Activated CD8-positive, alpha-beta memory T cell treated with anti-CD3 and anti-CD28 coated beads for 36 hours (primary cell): ENCODE data around the gene RAB6B. TPM values are rescaled to one million over a fixed set of nuclear protein-coding genes. Genes with fewer than 3 reads are reported as not detected.

Experiments used
- CTCF ChIA-PET: fragments of 350-600 bp; sonication (Branson Sonifier 250); formaldehyde crosslinking; loops from one replicate; lab custom pipeline; 2021; ENCODE audit warnings: antibody characterized with exemption; lab: Charles Lee
- POLR2A ChIA-PET: fragments of 350-600 bp; sonication (Branson Sonifier 250); formaldehyde crosslinking; loops from one replicate; lab custom pipeline; 2021; ENCODE audit warnings: antibody characterized with exemption; lab: Charles Lee
- total RNA-seq, 2 experiments: library from RNA; stranded (reverse); gene quantifications; one replicate each; pipeline ENCODE4 v1.2.3, GENCODE V29; 2021

RAB6B gene
- total RNA-seq, 2 experiments from 2014 or later = 0.42 to 0.57 TPM

DNA sequence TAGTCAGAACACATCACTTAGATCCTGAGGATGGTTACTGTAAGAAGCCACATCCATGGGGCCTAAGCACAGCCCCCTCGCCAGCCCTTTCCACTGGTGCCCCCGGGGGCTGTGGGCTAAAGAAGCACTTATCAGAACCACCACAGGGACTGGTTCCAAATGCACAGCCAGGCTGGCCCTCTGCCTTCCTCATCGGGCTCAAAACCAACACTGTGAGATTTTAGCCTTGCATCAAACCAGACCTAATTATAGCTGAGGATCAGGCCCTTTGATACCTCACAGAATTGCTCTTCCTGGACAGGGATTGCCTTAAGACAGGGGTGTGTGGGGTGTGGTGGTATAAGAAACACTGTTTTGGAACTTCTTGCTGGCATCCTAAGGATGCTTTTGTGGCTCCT lies 66.4 kb downstream of the RAB6B start:
- POLR2A ChIA-PET = no interaction called here
- CTCF ChIA-PET = no interaction called here

DNA sequence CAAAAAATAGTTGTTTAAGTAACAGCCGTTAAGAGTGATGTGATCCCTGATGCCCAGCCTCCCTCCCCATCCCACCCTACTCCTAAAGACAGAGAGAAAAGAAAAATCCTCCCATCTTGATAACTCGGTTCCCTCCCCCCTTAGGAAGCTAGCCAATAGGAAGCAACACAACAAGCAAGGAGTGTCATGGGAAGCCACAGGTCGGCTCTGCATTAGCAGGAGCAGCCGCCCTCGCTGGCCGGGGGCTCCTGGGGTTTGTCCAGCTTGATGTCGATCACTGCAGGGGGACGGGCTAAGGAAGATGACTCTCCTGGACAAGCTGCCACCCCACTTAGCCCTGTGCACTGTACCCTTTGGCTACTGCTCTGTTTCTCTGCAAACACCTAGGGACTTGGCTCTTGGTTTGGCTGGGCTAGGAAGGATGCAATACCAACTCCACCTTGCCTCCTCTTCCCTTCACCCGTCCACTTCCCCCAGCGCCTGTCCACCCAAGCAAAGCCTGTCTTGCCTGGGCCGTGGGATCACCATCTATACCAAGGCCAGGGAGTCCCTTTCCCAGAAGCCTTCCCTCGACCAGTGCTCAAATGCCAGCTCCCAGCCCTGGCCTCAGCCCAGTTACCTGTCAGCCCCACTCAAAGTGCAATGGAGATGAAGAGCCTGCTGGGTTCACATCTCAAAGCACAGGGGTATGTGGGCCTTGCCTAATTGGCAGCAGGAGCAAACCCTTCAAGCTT lies 66.9 kb downstream of the RAB6B start:
- ChIA-PET POLR2A (no interaction called here), CTCF (no interaction called here)

DNA sequence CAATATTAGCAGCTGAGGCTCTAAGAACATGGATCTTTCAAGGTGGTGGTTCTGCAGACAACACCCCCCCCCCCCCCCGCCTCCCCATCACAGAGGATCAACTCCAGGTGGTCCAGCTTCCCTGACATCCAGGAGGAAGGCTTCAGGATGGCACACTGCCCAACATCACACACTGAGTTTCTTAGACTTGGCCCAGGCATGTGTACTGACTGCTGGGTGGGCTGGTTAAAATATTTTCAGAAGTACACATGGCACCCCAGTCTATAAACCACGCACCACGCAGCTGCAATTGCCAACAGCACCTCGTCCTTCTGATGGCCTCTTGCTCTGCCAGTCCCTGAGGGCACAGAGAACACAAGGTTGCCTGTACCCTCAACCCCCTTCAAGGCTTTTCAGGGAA lies 68.0 kb downstream of the RAB6B start:
- CTCF ChIA-PET = no interaction called here
- POLR2A ChIA-PET = no interaction called here

DNA sequence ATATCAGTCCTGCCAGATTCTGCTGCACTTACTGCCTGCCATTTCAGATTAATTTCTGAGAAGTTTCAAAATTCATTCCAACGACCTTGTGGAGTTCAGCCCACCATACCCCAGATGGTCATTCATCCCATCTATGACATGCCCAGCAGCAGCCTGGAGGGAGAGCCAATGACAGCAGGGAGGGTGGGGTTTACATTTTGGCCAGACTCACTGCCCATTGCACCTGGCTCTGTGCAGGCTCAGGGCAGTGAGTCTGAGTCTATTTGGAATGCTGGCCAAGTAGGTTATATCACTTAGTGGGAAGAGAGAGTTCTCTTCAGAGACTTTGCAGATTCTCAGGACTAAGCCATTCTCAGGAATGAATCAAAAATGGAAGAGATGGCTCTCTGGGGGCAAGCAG lies 68.5 kb downstream of the RAB6B start:
- CTCF ChIA-PET = no interaction called here
- POLR2A ChIA-PET = no interaction called here

DNA sequence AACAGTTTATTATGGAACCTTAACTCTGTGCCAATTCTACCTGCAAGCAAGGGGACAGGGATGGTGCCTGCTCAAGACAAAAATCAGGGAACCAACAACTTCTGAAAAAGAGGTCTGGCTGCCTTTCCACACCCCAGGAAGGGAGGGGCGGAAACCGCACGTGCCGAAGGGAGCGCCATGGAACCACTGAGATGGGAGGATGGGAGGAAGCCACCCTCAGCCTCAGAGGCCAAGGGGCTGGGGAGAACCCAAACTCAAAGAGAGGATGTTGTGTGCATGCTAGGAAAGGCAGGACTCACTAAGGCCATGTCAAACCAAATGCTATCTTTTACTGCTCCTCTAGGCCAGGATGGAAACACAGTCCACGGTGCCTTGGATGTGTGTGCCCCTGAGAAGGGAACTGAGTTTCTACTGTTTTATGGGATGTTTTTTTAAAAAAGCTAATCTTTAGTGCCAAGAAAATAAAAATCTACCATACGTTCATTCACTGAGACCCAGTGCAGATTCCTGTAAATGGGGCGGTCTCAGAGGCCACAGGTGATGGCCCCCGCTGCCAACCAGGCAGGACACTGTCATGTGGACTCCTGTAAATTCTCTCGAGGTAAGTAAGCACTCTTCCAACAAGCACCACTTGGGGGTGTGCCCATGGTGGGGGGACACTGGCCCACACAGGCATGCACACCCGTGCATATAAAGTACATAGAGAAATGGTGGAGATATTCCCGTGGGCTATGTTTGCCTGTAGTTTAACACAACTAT lies 69.5 kb downstream of the RAB6B start:
- CTCF ChIA-PET = no interaction called here
- POLR2A ChIA-PET = no interaction called here

DNA sequence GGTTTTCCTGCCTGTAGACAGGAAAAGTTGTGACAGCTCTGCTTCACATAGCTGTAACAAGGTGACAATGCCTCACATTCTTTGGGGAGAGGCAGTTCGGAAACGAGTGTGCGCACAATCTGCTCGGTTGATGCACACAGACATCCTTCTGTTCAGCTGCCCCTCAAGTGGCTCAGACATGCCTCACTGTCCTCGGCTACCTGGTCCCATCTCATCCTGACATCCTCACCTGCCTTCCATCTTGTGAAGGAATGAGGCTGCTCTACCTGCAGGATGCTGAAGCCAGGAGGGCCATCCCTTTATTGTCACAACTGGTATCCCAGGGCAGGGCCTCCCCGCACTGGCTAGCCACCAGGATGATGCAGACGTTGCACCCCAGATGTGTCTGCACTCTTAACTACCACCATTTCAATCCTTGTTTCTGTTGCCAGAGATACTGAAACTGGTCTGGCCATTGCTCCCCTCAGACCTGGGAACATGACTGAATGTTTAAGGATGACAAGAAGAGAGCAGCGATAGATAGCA lies 70.7 kb downstream of the RAB6B start:
- CTCF ChIA-PET = no interaction called here
- POLR2A ChIA-PET = no interaction called here

DNA sequence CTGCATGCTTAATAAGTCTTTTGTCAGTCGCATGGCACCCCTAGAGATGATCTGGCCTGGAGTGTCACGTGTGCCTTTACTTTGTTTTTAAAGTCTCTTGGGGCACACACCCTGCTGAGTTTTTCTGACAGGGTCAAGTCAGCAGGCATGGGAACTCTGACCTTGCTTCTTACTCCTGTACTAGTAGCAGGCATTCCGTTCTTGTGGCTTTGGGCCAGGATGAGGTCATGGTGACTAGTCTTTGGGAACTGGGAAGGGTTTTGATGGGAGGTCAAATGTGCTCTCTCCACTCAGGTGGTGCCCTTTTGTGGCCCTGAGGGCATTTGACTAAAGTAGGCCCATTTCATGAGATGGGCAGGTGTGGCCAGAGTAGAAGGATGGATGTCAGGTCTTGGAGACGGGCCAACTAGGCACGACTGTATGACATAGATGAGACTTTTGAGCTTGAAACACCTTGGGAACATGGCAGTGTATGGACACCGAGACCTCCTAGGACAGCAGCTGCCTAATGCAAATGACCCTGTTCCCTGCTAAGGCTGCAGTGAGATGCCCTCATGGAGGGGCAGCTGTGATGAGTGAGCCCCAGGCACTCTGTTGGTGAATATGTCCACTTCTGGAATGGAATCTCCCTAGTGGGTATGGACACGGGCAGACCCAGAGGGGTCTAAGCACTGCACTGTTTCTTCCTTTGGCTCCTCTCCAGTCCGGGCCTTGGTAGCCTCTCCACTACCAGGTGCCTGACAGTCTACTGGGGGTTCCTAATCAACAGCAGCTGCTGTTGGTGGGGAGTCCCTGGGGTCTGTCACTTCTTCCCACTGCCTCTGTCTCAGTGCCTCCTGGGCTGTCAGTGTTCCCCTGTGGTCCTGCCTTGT lies 73.7 kb downstream of the RAB6B start:
- CTCF ChIA-PET = no interaction called here
- POLR2A ChIA-PET = interaction anchor here (0.6 kb wide), 1 partner anchor 373 kb away, joined by 3 read pairs; no protein-coding TSS in a partner anchor

DNA sequence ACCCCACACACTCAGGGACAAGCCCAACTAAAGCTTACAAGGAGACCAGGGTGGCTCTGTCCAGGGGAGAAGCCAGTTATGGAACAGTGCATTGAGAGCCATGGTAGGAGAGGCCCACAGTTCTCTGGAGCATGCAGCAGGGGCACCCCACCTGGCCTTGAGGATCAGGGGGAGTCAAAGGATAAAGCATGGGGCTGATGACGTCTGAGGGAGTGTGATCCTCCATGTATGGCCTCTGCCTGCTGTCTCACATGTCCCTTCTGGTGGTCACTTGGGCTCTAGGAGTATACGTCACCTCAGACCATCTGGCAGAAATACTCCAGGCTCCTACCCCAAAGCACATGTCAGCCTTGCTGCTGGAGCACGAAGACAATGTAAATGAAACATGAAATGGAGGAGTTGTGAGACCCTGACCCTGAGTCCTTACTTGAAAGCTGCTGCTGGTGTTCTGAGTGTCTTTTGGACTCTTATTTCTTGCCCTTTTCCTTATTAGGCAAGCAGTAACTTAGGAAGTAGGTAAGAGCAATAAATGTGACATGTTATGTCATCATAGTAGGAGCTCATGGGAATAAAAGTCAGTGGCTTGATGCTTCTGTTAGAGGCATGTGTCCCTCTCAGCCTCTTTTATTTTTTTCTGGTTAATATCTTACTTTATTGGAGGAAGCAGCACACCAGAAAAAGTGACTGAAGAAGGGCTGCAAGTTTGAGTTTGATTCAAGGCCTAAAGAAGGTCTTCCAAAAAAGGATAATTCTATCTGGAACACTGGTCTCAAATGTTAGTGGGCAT lies 74.6 kb downstream of the RAB6B start:
- POLR2A ChIA-PET = no interaction called here
- CTCF ChIA-PET = no interaction called here

DNA sequence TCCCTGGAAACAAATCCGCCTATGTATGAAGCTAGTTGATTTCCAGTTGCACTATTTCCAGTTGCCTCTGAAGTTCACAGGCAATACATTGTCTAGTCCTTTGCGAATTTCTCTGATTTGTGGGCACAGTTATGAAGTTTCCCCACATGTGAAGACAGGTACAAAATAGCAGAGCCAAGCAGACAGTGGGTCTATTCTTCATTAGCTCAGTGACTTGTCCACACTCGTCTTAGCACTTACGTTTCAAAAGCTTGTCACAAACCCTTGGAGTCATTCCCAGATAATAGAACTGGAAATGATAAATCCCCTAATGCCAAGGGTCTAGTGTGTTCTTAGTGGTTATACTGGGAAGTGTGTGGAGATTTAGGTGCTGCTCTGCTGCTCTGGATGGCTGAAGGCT lies 75.6 kb downstream of the RAB6B start:
- CTCF ChIA-PET = interaction anchor here (1.3 kb wide), 1 partner anchor 24 kb away, joined by 3 read pairs; no protein-coding TSS in a partner anchor

DNA sequence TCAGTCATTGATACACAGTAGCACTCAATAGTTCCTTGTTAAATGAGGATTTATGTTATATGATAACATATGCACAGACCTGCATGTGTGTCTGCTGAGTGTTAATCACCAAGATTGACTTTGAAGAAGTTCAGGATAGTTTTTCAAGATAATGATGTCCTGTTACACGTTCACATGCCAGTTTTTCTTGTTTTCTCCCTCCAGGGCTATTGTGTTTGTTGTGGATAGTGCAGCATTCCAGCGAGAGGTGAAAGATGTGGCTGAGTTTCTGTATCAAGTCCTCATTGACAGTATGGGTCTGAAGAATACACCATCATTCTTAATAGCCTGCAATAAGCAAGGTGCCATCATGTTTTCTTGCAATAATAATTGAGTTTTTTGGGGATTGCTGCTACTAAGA lies 80.3 kb downstream of the RAB6B start:
- ChIA-PET CTCF (no interaction called here), POLR2A (no interaction called here)

More for the DNA sequence above, 75.6 kb downstream of the RAB6B start:
- POLR2A ChIA-PET = no interaction called here

DNA sequence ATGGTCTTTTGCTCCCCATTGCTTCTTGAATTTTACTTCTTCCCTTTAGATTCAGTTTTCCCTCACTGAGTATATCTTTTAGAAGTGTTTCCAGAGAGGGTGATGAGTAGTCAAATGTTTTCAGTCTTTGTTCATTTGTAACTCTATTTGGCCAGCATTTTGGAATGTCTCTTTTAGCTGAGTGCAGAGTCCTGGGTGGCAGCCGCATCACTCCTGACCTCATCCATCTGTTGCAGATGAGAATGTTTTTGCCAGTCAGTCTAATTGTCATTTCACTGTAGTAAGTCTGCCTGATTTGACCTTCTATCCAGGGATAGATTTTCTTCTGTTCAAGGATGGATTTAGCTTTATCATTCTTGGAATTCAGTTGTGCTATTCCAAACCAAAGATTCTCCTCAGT lies 82.8 kb downstream of the RAB6B start:
- ChIA-PET POLR2A (no interaction called here), CTCF (no interaction called here)

DNA sequence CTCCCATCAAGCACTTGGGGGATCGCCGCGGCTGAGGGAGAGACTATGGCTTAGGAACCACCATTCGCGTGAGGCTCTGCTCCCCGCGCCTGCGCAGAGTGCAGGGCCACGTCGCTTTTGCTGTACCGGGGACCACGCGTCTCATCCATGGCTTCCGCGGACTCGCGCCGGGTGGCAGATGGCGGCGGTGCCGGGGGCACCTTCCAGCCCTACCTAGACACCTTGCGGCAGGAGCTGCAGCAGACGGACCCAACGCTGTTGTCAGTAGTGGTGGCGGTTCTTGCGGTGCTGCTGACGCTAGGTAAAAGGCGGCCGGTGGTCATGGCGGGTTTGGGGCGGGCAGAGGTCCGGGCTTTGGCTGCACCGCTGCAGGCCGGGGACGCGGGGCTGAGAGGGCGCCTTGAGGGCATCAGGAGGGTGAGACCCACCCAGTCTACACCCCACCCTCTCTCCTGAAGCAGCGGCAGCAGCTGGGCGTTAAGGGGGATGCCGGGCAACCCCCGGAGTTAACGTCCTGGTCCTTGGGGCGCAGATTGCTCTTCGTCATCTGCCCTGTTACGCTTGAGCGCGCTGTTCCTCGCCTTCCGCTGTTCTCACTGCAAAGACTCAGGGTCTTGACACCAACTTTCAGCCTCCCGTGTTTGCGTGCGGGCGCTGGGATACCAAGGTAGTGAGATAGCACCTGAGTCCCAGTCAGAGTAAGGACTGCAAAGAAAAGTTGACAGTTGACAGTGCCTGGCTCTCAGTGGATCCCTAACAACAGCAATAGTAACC lies 89.8 kb downstream of the RAB6B start, which contains the start of gene SRPRB:
SRPRB (plus strand) TSS at position 114 of the 774 bp plus-strand sequence; CDS start at position 148, 34 bp downstream.
- POLR2A ChIA-PET = interaction anchor here (0.5 to 1.4 kb wide), 3 partner anchors 8 to 228 kb away, joined by 3 to 6 read pairs (median 3); no protein-coding TSS in a partner anchor
- CTCF ChIA-PET = interaction anchor here (0.8 kb wide), 1 partner anchor 142 kb away, joined by 4 read pairs; no protein-coding TSS in a partner anchor

DNA sequence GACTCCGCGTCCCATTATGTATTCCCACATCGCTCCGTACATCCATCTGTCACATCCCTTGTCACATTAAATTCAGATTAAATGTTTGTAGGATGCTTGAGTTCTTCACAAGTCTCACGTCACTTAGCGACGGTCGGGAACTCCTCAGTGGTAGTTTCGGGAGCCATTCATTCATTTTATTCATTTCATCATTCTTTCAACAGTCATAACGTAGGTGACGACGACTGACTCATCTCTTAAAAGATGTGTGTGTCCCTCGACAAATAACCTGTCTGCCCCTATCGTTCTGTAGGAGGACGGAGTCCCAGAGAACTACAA lies 90.3 kb downstream of the RAB6B start:
- POLR2A ChIA-PET = interaction anchor here (0.5 kb wide), 1 partner anchor 228 kb away, joined by 3 read pairs; no protein-coding TSS in a partner anchor
- CTCF ChIA-PET = no interaction called here

DNA sequence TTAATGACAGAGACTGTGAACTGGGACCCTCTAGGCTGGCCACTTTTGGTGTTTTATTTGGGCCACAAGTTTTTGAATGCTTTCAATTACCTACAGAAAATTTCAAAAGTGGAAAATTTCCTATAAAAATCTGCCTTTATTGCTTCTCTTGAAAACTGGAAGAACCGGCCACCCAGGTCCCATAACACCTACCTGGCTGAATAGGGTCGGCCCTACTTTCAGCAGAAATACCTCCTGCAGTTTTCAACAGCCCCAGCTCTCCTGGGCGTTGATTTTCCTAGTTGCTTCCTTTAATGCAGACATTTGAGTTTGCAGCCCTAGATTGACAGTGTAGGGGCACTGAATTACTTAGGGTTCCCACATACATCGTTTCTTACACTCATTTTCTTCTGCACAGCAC lies 90.8 kb downstream of the RAB6B start:
- CTCF ChIA-PET = no interaction called here
- POLR2A ChIA-PET = no interaction called here

DNA sequence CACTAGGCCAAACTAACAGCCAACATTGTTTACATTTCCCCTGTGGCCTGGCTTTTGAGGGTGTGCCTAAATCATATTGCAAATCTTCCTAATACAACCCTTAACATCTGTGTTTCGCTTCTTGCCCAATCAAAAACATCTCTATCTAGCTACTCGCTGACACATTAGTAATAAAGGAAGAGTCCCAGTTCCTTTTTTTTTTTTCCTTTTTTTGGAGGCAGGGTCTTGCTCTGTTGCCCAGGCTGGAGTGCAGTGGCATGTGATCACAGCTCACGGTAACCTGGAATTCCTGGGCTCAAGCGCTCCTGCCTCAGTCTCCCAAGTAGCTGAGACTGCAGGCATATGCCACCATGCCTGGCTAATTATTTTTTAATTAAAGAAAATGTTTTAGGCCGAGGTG lies 92.2 kb downstream of the RAB6B start:
- POLR2A ChIA-PET = no interaction called here
- CTCF ChIA-PET = no interaction called here

DNA sequence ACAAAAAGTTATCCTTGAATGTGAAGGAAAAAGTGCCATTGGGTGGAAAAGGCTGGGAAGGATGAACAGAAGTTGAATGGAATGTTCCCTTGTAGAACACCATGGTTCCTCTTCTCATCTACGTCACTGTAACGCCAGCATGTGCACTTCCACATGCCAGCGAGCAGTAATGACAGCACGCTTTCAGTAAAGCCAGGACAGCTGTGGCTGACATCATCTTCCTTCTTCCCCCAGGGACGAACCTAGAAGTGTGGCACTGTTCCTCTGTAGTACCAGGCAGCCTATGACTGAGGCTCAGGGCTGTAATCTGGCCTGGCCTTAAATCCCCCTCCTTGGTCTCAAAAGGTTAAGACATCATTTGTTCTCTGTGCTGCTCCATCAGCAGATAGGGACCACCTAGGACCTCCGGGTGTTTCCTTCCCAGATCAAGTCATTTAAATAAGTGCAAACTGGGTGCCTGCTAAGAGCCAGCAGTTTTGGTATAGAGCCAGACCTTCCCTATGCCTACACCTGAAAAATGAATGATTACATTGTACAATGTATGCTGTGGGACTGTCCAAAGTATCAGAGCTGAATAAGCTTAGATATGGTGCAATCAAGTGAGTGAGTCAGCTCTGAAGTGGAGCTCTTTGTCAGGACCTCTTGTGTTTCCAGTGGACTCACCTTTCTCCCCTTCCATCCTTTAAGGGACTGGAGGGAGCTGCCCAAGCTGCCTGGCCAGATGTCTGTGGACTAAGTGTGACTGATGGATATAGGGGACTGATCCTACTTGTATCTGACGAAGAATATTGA lies 95.7 kb downstream of the RAB6B start:
- POLR2A ChIA-PET = no interaction called here
- CTCF ChIA-PET = no interaction called here

DNA sequence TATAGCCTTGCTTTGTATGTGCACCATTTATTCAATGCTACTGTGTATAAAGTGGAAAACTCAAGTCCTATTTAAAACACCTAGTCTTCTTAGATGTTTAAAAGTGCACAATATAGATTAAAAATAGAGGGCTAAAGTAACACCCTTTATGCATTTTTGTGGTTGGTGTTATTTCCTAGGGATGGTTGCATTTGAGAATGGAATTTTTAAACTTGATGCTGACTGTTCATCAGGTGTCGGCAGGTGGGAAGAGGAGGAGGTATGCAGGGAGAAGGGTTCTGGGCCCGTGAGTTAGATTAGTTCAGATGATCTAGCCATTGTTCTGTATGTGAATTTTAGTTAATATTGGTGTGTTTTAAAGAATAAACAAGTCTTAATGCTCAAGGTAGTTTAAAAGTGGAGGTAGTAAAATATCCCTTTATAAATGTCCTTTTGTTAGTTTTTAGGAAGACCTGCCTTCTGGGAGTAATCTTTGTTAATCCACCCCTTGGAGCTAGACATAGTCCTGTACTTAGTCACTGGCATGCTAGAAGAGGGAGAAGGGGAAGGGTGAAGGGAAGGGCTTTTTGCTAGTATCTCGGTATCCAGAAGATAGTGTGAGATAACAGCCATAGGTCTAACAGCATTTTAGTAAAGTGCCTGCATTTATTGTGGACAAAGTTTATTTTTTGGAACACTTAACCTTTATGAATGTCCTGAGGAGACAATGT lies 98.1 kb downstream of the RAB6B start:
- CTCF ChIA-PET = no interaction called here
- POLR2A ChIA-PET = no interaction called here
